HepG2 (cell line): ENCODE measurements around the gene MRPL2. TPM values are rescaled to one million over a fixed set of nuclear protein-coding genes. Genes with fewer than 3 reads are reported as not detected.
A peak's percentile ranks its signal among the peaks of the same experiment; 100 is the strongest.

Experiments
- ATAC-seq: fragments of 200-7000 bp; cut with Tn5 transposase; 3 replicates; pipeline ENCODE4 v1.9.1; 2020; ENCODE audit warnings: mild to moderate bottlenecking, moderate library complexity
- BruUV-seq: library from RNA; stranded (reverse); fragments of 400-500 nt; replicated peaks from 2 replicates; lab custom pipeline; 2021; lab: Mats Ljungman, UMichigan
- CTCF ChIA-PET: fragments of 300-600 bp; formaldehyde crosslinking; extraction: SDS; loops from one replicate; lab custom pipeline; 2021; ENCODE audit warnings: low total read pairs, inconsistent platforms, low intra/inter-chr PET ratio; lab: Yijun Ruan, JAX
- POLR2A ChIA-PET: fragments of 350-600 bp; sonication (Branson Sonifier 250); formaldehyde crosslinking; loops from one replicate; lab custom pipeline; 2020; ENCODE audit warnings: antibody characterized with exemption, inconsistent platforms; lab: Yijun Ruan, JAX
- DNase-seq: peaks from one replicate; pipeline ENCODE4 v3.0.0-alpha.2; 2015; ENCODE audit warnings: low spot score
- FAIRE-seq: peaks from 3 replicates; lab custom pipeline; 2011; peaks lifted over from hg19 to GRCh38; lab: Jason Lieb, UNC
- H2AFZ ChIP-seq: one replicate; pipeline ENCODE4 v1.6.1; 2011; ENCODE audit warnings: low read length, inconsistent platforms
- H3K27ac ChIP-seq: fragments of 300-600 bp; 3 replicates; pipeline ENCODE4 v1.8.0; 2011; ENCODE audit warnings: mixed run types, mild to moderate bottlenecking, mixed read lengths, low read length, inconsistent platforms; ENCODE audit not compliant: insufficient read depth; ENCODE audit errors: extremely low read length
- H3K27me3 ChIP-seq, 2 experiments: fragments of 200-600 bp in 1 of 2; 2 replicates in 1 of 2; 3 replicates in 1 of 2; pipeline versions ENCODE4 v1.6.0 to v1.8.0; 2011; ENCODE audit warnings: low read length in 2 of 2, mild to moderate bottlenecking in 2 of 2, moderate library complexity in 2 of 2, inconsistent platforms in 1 of 2; ENCODE audit not compliant: insufficient read depth in 2 of 2, control insufficient read depth in 1 of 2
- H3K36me3 ChIP-seq, 2 experiments: fragments of 200-600 bp in 1 of 2; replicated peaks in 1 of 2; 2 replicates in 1 of 2; 3 replicates in 1 of 2; pipeline versions ENCODE4 v1.5.1 to v1.8.0; 2011; ENCODE audit warnings: low read length in 2 of 2, inconsistent platforms in 1 of 2; ENCODE audit not compliant: insufficient read depth in 2 of 2, control insufficient read depth in 1 of 2
- H3K4me1 ChIP-seq: 2 replicates; pipeline ENCODE4 v1.5.1; 2012; ENCODE audit warnings: low read length, inconsistent platforms; ENCODE audit not compliant: insufficient read depth
- H3K4me2 ChIP-seq: 2 replicates; pipeline ENCODE4 v1.6.0; 2011; ENCODE audit warnings: low read depth, low read length, inconsistent platforms
- H3K4me3 ChIP-seq, 3 experiments: fragments of 200-600 bp in 1 of 3; sonication (generic), shearing (Covaris generic) in 1 of 3; replicated peaks in 1 of 3; 2 replicates each; pipeline ENCODE4 v1.5.1; 2011 to 2016; ENCODE audit warnings: low read length in 3 of 3, inconsistent platforms in 2 of 3, low read depth in 2 of 3, mild to moderate bottlenecking in 2 of 3, control low read depth in 1 of 3, mixed read lengths in 1 of 3; ENCODE audit not compliant: insufficient read depth in 1 of 3
- H3K79me2 ChIP-seq: one replicate; pipeline ENCODE4 v1.6.1; 2011; ENCODE audit warnings: low read length, inconsistent platforms; ENCODE audit not compliant: insufficient read depth
- H3K9ac ChIP-seq: 2 replicates; pipeline ENCODE4 v1.6.0; 2011; ENCODE audit warnings: mild to moderate bottlenecking, low read depth, low read length, inconsistent platforms; ENCODE audit not compliant: insufficient read depth
- H3K9me3 ChIP-seq: 2 replicates; pipeline ENCODE4 v1.5.1; 2012; ENCODE audit warnings: mild to moderate bottlenecking, low read length
- H4K20me1 ChIP-seq: 2 replicates; pipeline ENCODE4 v1.6.0; 2011; ENCODE audit warnings: inconsistent platforms, mild to moderate bottlenecking, low read length, moderate library complexity; ENCODE audit not compliant: insufficient read depth
- ATF7 ChIP-seq, 2 experiments: fragments of 450-650 bp in 1 of 2; sonication (generic) in 1 of 2; formaldehyde crosslinking in 1 of 2; IDR thresholded peaks; 2 replicates each; pipeline versions ENCODE4 v1.4.0 to v1.6.1; 2016 to 2020; ENCODE audit warnings: antibody characterized with exemption in 1 of 2, mild to moderate bottlenecking in 1 of 2, missing genetic modification reagents in 1 of 2
- CENPX ChIP-seq: sonication (generic); formaldehyde crosslinking; IDR thresholded peaks from 2 replicates; pipeline ENCODE4 v1.9.0; 2021; ENCODE audit warnings: mild to moderate bottlenecking, missing genetic modification reagents, moderate library complexity
- MEIS2 ChIP-seq: sonication (generic); formaldehyde crosslinking; IDR thresholded peaks from 2 replicates; pipeline ENCODE4 v1.9.0; 2021; ENCODE audit warnings: mild to moderate bottlenecking, missing genetic modification reagents
- NKX3-1 ChIP-seq: sonication (generic); formaldehyde crosslinking; IDR thresholded peaks from 2 replicates; pipeline ENCODE4 v1.5.0; 2020; ENCODE audit warnings: missing genetic modification reagents
- PAF1 ChIP-seq: IDR thresholded peaks from 2 replicates; pipeline ENCODE4 v1.6.1; 2016; ENCODE audit warnings: missing genetic modification reagents, missing compliant biosample characterization
- PHF5A ChIP-seq: IDR thresholded peaks from one replicate; pipeline ENCODE4 v1.6.1; 2018; ENCODE audit warnings: low read depth, missing genetic modification reagents; ENCODE audit not compliant: unreplicated experiment
- RARA ChIP-seq: IDR thresholded peaks from 2 replicates; pipeline ENCODE4 v1.6.1; 2016; ENCODE audit warnings: missing genetic modification reagents, missing compliant biosample characterization
- REXO4 ChIP-seq: sonication (generic); formaldehyde crosslinking; IDR thresholded peaks from 2 replicates; pipeline ENCODE4 v1.8.0; 2022; ENCODE audit warnings: missing genetic modification reagents, mild to moderate bottlenecking, borderline replicate concordance
- THAP8 ChIP-seq: sonication (generic); formaldehyde crosslinking; IDR thresholded peaks from 2 replicates; pipeline ENCODE4 v1.5.1; 2020; ENCODE audit warnings: missing genetic modification reagents, mild to moderate bottlenecking, borderline replicate concordance
- ZFP37 ChIP-seq: sonication (generic); formaldehyde crosslinking; IDR thresholded peaks from 2 replicates; pipeline ENCODE4 v1.4.0; 2020; ENCODE audit warnings: missing genetic modification reagents, borderline replicate concordance
- ZNF709 ChIP-seq: sonication (generic); formaldehyde crosslinking; IDR thresholded peaks from 2 replicates; pipeline ENCODE4 v1.5.0; 2020; ENCODE audit warnings: mild to moderate bottlenecking, missing genetic modification reagents
- ZNF841 ChIP-seq: sonication (generic); formaldehyde crosslinking; IDR thresholded peaks from 2 replicates; pipeline ENCODE4 v1.8.1; 2023; ENCODE audit warnings: missing genetic modification reagents, borderline replicate concordance
- WGBS: methylation state at CpG from one replicate; pipeline ENCODE4 v1.1.6; 2017; ENCODE audit warnings: low lambda C conversion rate; 5-methylcytosine and 5-hydroxymethylcytosine counted together
- in situ Hi-C: cut with HindIII; loops from 2 replicates; pipeline ENCODE4 v1.10.0; 2017; ENCODE audit warnings: low pct_unique_long_range_greater_than_20kb; ENCODE audit not compliant: extremely low pct_ligation_motif_present
- intact Hi-C: fragments of 100-400 bp; cut with micrococcal nuclease; formaldehyde crosslinking; loops from one replicate; pipeline ENCODE4 v1.10.0; 2022; ENCODE audit not compliant: unreplicated experiment
- polyA plus RNA-seq, 8 experiments: library from polyadenylated mRNA; depleted of rRNA in 3 of 8; stranded (reverse) in 7 of 8; unstranded in 1 of 8; fragments of >200 nt; fragmentation: Illumina TruSeq in 4 of 8; extraction: Trizol in 4 of 8; gene quantifications; 2 replicates each; pipeline versions ENCODE4 v1.2.1 to v1.2.3, GENCODE V29; 2011 to 2016; ENCODE audit warnings: low read depth in 4 of 8, missing spikeins in 1 of 8, mixed read lengths in 1 of 8; ENCODE audit not compliant: insufficient read depth in 1 of 8
- total RNA-seq, 5 experiments: library from RNA; depleted of rRNA; stranded (reverse); fragments of >200 nt; fragmentation: Illumina TruSeq; extraction: Trizol; gene quantifications; 2 replicates each; pipeline ENCODE4 v1.2.3, GENCODE V29; 2016; ENCODE audit warnings: low read depth in 1 of 5
- TF ChIP-seq, protein P1 (sequence below): fragments of 450-650 bp; IDR thresholded peaks from 2 replicates; pipeline ENCODE4 v1.6.1; 2017

The MRPL2 gene
- total and polyA plus RNA-seq, 2 of the 13 experiments (the other 11 are each of a cell fraction or from before 2014, with no cell fraction given), result 56.8 to 65.6 TPM

DNA sequence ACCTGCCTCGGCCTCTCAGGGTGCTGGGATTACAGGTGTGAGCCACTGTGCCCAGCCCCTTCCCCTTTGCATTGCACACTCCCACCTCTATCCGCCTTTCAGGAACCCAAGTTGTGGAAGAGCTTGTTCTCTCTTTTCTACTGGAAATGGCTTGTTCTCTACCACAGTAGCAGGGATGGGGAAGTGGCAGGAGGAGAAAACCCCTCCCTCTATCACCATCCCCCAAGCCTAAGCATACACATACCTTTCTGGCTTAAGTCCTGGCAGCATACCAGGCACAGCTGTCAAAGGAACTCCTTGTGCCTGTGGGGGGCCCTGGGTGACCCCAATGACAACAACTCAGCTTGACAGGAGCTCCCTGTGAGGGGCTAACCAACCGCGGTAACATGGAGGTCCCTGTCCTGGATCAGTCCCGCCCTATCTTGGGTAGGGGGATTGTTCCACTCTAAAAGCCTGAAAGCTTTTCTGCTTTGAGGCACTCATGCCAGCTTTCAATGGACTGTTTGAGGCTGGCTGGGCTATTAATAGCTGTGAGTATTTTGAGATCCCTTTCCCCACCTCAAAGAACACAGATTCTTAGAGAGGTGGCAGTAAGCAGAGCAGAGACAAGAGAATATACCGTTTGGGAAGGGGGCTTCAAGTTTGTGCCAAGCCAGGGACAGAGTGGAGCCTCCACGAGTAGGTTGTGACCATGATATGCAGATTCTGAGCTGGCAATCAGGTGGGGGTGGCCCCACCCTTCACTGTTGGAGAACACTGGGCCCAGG, 42.9 kb downstream of the MRPL2 start:
- no TSS peak for BruUV-seq
- no peak for FAIRE-seq
- H3K27ac ChIP-seq, result no peak overlapping the region
- H3K79me2 ChIP-seq, result peaks cover 34% of the 10 kb centered on the region
- ChIA-PET POLR2A (interaction anchor here (1.6 to 5.3 kb wide), 3 partner anchors 32 to 44 kb away, joined by 5 to 76 read pairs (median 45); partner anchors contain the start of genes CUL7, KLC4, MRPL2 and PPP2R5D), CTCF (no interaction called here)
- H2AFZ ChIP-seq, result no peak overlapping the region
- in situ Hi-C loops (no loop called here), intact Hi-C loops (no loop called here)
- H3K27me3 ChIP-seq, result no peaks in the 10 kb centered on the region; a peak in 1 of 5 replicates
- TF ChIP-seq ATF7 (IDR thresholded peaks at IDR 0.05) (no peak), ATF7 (CRISPR knock-in tag; IDR thresholded peaks at IDR 0.05) (no peak), RARA (CRISPR knock-in tag) (no peak), ZFP37 (CRISPR knock-in tag) (no peak)
- no peaks in the 10 kb centered on the region for H4K20me1 ChIP-seq
- H3K9me3 ChIP-seq, result no peaks in the 10 kb centered on the region
- peak overlapping the region; percentile 34; the same call in 1 of the 2 replicates for H3K9ac ChIP-seq
- no peak overlapping the region for H3K4me2 ChIP-seq
- peaks cover 17 to 42% of the 10 kb centered on the region in 2 experiments for H3K36me3 ChIP-seq
- H3K4me3 ChIP-seq, result no peak overlapping the region
- DNase-seq, result no peak
- H3K4me1 ChIP-seq, result peaks cover 50% of the 10 kb centered on the region
- 91% methylated on average over 7 of the region's 7 CpGs for WGBS
- ATAC-seq, result no peak

DNA sequence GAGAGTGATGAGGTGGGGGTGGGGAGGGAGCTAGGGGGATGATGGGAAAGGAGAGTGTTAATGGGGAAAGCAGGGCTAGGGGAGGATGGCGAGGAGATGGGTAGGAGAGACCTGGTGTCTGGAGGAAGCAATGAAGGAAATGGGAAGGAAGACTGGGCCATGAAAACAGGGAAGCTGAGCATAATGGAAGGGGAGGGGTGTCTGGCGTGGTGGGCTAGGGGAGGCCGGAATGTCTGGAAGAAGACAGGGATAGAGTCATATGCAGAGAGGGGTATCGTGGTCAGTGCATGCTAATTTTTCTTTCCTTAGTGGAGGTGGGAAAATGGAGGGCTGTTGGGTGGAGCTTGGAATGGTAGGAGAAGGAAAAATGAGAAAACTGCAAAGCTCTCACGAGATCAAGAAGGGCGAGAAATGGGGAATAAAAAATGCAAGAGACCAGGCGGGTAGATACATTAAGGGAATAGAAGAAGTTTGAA, 44.8 kb downstream of the MRPL2 start:
- intact Hi-C loops, result loop anchor here (2.0 to 5.0 kb wide), 3 partner anchors 38 to 52 kb away; partner anchors contain the start of genes CUL7 and GNMT
- WGBS, result 1% methylated on average over 7 of the region's 7 CpGs
- no peak for FAIRE-seq
- CTCF ChIA-PET, result no interaction called here
- POLR2A ChIA-PET, result interaction anchor here (0.6 to 5.3 kb wide), 34 partner anchors 9 to 502 kb away, joined by 3 to 76 read pairs (median 6); partner anchors contain the start of genes CNPY3, CUL7, CUL9 and GNMT
- DNase-seq, result no peak
- TSS peak; percentile 61 for BruUV-seq
- H3K36me3 ChIP-seq, result peaks cover 22 to 56% of the 10 kb centered on the region in 2 experiments; a peak in 4 of 5 replicates
- H2AFZ ChIP-seq, result no peak overlapping the region
- no peaks in the 10 kb centered on the region for H3K9me3 ChIP-seq
- peak overlapping the region; percentile 79 for H3K9ac ChIP-seq
- in situ Hi-C loops, result no loop called here
- no peaks in the 10 kb centered on the region; a peak in 1 of 5 replicates for H3K27me3 ChIP-seq
- peaks cover 38% of the 10 kb centered on the region for H3K4me1 ChIP-seq
- H3K4me2 ChIP-seq, result peak overlapping the region; percentile 89
- H3K4me3 ChIP-seq, result peak overlapping the region; percentile 80 to 93 (median 90)
- peaks cover 34% of the 10 kb centered on the region for H3K79me2 ChIP-seq
- ATAC-seq, result peak; percentile 1
- H4K20me1 ChIP-seq, result no peaks in the 10 kb centered on the region
- H3K27ac ChIP-seq, result peak overlapping the region; percentile 44
- 0 out of 2 replicates have a peak, but pooled peaks have one; percentile 21 for TF ChIP-seq PAF1
- no peak for TF ChIP-seq PHF5A (CRISPR knock-in tag)
- TF ChIP-seq ZNF841, result no peak
- 0 out of 2 replicates have a peak, but pooled peaks have one; percentile 13 for TF ChIP-seq ZNF709 (CRISPR knock-in tag)
- TF ChIP-seq, protein P1, sequence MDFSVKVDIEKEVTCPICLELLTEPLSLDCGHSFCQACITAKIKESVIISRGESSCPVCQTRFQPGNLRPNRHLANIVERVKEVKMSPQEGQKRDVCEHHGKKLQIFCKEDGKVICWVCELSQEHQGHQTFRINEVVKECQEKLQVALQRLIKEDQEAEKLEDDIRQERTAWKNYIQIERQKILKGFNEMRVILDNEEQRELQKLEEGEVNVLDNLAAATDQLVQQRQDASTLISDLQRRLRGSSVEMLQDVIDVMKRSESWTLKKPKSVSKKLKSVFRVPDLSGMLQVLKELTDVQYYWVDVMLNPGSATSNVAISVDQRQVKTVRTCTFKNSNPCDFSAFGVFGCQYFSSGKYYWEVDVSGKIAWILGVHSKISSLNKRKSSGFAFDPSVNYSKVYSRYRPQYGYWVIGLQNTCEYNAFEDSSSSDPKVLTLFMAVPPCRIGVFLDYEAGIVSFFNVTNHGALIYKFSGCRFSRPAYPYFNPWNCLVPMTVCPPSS, result no peak
- TF ChIP-seq MEIS2 (CRISPR knock-in tag), result no peak
- no peak for TF ChIP-seq CENPX
- TF ChIP-seq THAP8, result no peak
- TF ChIP-seq NKX3-1 (CRISPR knock-in tag), result no peak
- TF ChIP-seq REXO4, result no peak
